GM12874 (cell line): ENCODE data around the gene HOXA9.

Experiments
- TF ChIP-seq, protein P1 (sequence below): IDR thresholded peaks from 2 replicates; pipeline ENCODE4 v1.5.1; 2011; ENCODE audit warnings: low read depth, mild to moderate bottlenecking, control low read depth, low read length, moderate library complexity; ENCODE audit not compliant: insufficient read depth

HOXA9 gene

DNA sequence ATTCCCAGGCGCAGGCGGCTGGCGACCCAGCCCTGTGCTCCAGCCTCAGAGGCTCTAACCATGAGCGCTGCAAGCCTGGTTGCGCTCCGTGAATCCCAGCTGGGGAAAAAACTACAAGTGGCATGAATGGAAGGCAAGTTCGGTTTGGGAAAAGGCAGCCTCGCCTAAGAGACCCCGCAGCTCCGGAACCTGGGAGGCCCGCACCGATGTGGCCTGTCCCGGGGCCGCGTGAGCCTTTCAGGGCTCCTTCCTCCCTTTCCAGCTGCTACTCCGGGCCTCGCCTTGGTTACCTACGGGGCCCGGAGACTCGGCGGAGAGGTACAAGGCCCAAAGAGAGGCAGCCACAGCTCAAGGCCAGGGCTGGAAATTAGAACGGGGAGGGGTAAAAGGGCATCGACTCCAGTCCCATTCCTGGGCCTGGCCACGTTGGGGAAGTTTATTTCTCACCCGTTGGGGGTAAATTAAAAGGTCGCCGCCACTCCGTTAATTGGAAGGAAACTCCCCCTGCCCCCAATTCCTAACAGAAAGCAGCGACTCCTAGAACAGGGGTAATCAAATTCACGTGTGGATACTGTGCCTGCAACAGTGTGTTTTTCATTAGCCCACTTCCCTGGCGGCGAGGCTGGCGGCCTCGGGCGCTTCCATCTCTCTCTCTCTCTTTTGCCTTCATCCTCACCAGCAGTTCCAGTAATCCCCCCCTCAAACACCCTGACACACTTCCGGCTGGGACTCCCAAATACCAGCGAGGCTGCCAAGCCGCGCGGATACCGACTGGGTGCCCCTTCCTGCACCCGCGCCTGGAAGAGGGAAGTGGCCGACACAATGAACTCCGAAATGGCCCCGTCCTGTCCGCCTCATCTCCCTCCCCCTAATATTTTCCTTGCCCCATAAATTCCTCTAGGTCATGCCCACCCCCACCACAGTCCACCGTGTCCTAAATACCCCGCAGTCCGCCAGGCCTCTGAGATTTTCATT, 1.5 kb upstream of the HOXA9 start:
- TF ChIP-seq, protein P1, sequence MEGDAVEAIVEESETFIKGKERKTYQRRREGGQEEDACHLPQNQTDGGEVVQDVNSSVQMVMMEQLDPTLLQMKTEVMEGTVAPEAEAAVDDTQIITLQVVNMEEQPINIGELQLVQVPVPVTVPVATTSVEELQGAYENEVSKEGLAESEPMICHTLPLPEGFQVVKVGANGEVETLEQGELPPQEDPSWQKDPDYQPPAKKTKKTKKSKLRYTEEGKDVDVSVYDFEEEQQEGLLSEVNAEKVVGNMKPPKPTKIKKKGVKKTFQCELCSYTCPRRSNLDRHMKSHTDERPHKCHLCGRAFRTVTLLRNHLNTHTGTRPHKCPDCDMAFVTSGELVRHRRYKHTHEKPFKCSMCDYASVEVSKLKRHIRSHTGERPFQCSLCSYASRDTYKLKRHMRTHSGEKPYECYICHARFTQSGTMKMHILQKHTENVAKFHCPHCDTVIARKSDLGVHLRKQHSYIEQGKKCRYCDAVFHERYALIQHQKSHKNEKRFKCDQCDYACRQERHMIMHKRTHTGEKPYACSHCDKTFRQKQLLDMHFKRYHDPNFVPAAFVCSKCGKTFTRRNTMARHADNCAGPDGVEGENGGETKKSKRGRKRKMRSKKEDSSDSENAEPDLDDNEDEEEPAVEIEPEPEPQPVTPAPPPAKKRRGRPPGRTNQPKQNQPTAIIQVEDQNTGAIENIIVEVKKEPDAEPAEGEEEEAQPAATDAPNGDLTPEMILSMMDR: no peak

DNA sequence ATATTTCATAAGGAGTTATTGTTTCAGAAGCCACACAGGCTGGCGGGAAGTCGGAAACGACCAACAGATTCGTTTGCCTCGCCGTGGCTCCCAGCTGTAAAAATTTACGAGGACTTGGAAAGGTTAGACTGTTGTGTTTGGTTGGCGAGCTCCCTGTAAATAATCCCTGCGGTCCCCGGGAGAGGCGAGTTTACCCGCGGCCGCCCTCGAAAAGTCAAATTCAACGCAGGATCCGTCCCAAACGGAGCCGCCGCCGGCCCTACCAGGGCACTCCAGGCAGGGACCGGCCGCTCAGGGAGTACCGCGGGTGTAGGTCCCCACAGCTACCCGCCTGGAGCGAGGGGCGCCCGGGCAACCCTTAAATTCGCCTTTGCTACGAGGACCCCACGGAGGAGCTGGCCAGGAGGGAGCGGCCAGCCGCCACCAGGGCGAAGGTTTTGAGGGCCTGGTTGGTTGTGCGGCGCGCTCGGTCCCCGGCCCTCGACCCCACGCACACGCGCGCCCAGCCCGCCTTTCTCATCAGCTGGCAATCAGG, 726 bp upstream of the HOXA9 start:
- TF ChIP-seq, protein P1: no peak

DNA sequence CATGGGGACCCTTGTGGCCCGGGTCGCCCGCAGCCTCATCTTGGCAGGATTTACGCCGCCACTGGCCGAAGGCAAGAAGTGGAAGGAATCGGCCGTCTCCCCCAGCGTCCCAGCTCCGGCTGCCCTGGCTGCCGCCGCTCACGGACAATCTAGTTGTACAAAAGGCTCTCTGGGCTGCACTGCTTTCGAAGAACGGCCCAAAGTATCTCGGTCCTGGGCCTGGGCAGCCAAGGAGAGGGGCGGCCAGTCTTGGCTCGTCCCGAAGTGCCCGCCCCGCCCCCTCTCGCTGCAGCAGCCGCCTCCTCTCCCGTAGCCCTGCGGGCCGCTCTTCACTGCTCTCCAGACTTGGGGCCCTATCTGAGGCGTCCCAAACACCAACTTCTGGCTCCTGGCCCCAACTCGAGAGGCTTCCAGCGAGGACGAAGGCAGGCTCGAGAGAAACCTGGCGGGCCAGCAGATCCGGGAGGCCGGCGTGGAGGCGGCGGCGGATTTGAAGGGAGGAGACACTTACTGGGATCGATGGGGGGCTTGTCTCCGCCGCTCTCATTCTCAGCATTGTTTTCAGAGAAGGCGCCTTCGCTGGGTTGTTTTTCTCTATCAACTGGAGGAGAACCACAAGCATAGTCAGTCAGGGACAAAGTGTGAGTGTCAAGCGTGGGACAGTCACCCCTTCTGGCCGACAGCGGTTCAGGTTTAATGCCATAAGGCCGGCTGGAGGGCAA, 809 bp downstream of the HOXA9 start:
- TF ChIP-seq, protein P1: 0 out of 2 replicates have a peak, but pooled peaks have one; percentile 10

DNA sequence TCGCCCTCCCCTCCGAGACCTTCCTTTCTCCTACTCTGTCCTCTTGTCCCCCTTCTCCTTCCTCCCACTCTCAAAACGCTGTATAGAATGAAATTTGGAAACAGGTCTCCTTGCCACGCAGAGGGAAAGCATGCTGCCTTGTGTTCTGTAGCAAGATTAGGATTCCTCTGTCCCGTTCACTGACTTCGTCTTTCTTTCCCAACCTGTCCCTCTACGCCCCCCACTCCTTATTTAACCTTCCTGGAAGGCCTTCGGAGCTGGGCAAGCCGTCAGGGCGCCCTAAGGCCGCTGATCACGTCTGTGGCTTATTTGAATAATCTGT, 1.3 kb downstream of the HOXA9 start:
- TF ChIP-seq, protein P1: no peak

DNA sequence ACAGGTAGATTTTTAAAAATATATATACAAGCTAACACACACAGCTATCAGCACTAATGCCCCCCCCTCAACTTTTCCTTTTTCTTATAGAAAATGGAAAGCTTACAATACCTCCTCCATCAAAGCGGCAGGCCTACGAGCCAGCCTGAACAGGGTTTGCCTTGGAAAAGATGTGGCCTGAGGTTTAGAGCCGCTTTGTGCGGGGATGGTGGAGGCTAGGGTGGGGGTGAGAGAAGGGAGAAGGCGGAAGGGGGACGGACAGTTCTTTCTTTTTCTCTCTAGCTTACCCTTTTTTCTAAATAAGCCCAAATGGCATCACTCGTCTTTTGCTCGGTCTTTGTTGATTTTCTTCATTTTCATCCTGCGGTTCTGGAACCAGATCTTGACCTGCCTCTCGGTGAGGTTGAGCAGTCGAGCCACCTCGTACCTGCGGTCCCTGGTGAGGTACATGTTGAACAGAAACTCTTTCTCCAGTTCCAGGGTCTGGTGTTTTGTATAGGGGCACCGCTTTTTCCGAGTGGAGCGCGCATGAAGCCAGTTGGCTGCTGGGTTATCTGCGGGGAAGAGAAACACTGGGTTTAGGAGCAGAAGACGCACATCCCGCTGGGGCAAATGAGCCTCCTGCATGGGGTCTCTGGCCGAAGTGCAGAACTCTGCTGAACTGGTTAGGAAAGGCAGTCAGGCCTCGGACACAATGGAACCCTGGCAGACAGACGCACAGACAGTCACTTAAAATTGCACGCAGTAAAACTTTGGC, 1.9 kb downstream of the HOXA9 start:
- TF ChIP-seq, protein P1: no peak

DNA sequence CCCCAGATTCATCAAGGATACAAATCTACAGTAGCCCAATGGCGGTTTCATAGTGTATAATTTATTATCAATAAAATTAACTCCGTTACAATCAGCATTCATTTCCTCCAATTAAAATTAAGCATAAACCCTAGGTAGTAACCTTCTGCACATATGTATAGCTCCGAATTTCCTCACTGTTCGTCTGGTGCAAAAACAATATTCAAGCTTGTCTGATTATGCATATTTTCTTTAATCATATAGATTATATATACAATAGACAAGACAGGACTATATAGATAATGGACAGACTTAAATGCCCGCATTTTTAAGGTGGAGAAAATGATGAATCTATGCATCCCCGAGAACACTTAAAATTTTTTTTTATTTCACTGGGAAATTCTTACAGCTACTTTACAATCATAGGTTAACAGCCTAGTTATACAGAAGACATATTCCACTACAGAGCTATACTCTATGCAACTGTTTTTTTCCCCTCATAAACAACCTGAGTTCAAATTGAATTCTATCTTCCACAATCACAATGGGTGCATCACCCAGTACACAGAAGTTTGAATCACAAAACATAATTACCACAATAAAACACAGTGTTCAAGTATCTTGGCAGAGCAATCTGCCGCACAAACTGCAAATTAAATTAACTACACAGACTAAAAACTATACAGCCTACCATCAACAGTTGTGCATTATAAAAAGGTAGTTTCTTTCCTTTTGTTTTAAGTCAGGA, 2.6 kb downstream of the HOXA9 start:
- TF ChIP-seq, protein P1: no peak
